ENCODE results near the gene ABCA10.

The ABCA10 gene

GRCh38 chr17:69159418-69159817 is 69.2 kb downstream of the ABCA10 start:
- H3K27me3 ChIP-seq (ENCODE audit: control insufficient read depth in 1 of 2, insufficient read depth in 2 of 2, low read length in 2 of 2), result no peaks in the 10 kb centered on the region

GRCh38 chr17:69154267-69154666 is 74.4 kb downstream of the ABCA10 start:
- Histone ChIP-seq H3K4me1 (ENCODE audit: control insufficient read depth, insufficient read depth, low read length) (no peaks in the 10 kb centered on the region), H3K36me3 (ENCODE audit: control insufficient read depth in 2 of 2, insufficient read depth in 2 of 2, low read length in 2 of 2) (peaks cover 0 to 7% of the 10 kb centered on the region in 2 donors), H3K4me3 (ENCODE audit: low read length in 2 of 2) (no peak overlapping the region), H3K9me3 (ENCODE audit: control insufficient read depth in 2 of 2, low read length in 2 of 2) (no peaks in the 10 kb centered on the region), H3K9ac (ENCODE audit: low read length in 2 of 2) (no peak overlapping the region), H3K27ac (ENCODE audit: low read length) (no peak overlapping the region), H3K27me3 (ENCODE audit: control insufficient read depth in 1 of 2, insufficient read depth in 2 of 2, low read length in 2 of 2) (no peaks in the 10 kb centered on the region)

More at GRCh38 chr17:69159418-69159817, 69.2 kb downstream of the ABCA10 start:
- no peak overlapping the region for H3K9ac ChIP-seq (ENCODE audit: low read length in 2 of 2)
- no peak overlapping the region for H3K4me3 ChIP-seq (ENCODE audit: low read length in 2 of 2)
- H3K27ac ChIP-seq (ENCODE audit: low read length), result no peak overlapping the region
- no peaks in the 10 kb centered on the region for H3K4me1 ChIP-seq (ENCODE audit: control insufficient read depth, insufficient read depth, low read length)
- peaks cover 0 to 3% of the 10 kb centered on the region in 2 donors for H3K36me3 ChIP-seq (ENCODE audit: control insufficient read depth in 2 of 2, insufficient read depth in 2 of 2, low read length in 2 of 2)
- no peaks in the 10 kb centered on the region for H3K9me3 ChIP-seq (ENCODE audit: control insufficient read depth in 2 of 2, low read length in 2 of 2)

DNA sequence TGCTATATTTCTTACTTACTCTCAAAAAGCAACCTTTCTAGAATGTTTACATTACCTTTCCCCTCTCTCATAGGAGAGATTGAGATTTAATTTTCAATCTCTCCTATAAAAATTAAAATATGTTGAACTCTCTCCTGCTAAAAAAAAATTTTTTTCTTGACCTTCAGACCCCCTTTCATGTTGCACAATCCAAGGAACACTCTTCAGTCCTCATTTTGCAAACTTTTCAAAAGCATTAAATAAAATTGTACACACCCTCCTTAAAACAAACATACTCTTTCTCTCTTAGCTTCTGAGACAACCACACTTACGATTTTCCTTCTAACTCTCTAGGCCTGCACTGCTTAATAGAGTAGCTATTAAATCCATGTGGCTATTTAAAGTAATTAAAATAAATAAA is 78.3 kb downstream of the ABCA10 start:
- no peak overlapping the region for H3K9ac ChIP-seq (ENCODE audit: low read length in 2 of 2)
- no peak overlapping the region for H3K4me3 ChIP-seq (ENCODE audit: low read length in 2 of 2)
- peaks cover 0 to 7% of the 10 kb centered on the region in 2 donors for H3K36me3 ChIP-seq (ENCODE audit: control insufficient read depth in 2 of 2, insufficient read depth in 2 of 2, low read length in 2 of 2)
- no peak overlapping the region for H3K27ac ChIP-seq (ENCODE audit: low read length)
- no peaks in the 10 kb centered on the region for H3K9me3 ChIP-seq (ENCODE audit: control insufficient read depth in 2 of 2, low read length in 2 of 2)
- H3K4me1 ChIP-seq (ENCODE audit: control insufficient read depth, insufficient read depth, low read length), result no peaks in the 10 kb centered on the region
- H3K27me3 ChIP-seq (ENCODE audit: control insufficient read depth in 1 of 2, insufficient read depth in 2 of 2, low read length in 2 of 2), result no peaks in the 10 kb centered on the region

GRCh38 chr17:69147460-69147859 is 81.2 kb downstream of the ABCA10 start:
- H3K9ac ChIP-seq (ENCODE audit: low read length in 2 of 2), result no peak overlapping the region
- no peak overlapping the region for H3K4me3 ChIP-seq (ENCODE audit: low read length in 2 of 2)
- no peak overlapping the region for H3K27ac ChIP-seq (ENCODE audit: low read length)
- H3K27me3 ChIP-seq (ENCODE audit: control insufficient read depth in 1 of 2, insufficient read depth in 2 of 2, low read length in 2 of 2), result no peaks in the 10 kb centered on the region
- no peaks in the 10 kb centered on the region for H3K4me1 ChIP-seq (ENCODE audit: control insufficient read depth, insufficient read depth, low read length)
- no peaks in the 10 kb centered on the region for H3K9me3 ChIP-seq (ENCODE audit: control insufficient read depth in 2 of 2, low read length in 2 of 2)
- no peaks in the 10 kb centered on the region for H3K36me3 ChIP-seq (ENCODE audit: control insufficient read depth in 2 of 2, insufficient read depth in 2 of 2, low read length in 2 of 2)

GRCh38 chr17:69144331-69145255 is 84.0 kb downstream of the ABCA10 start:
- H3K27ac ChIP-seq (ENCODE audit: low read length), result no peak overlapping the region
- H3K27me3 ChIP-seq (ENCODE audit: control insufficient read depth in 1 of 2, insufficient read depth in 2 of 2, low read length in 2 of 2), result no peaks in the 10 kb centered on the region
- no peak overlapping the region for H3K4me3 ChIP-seq (ENCODE audit: low read length in 2 of 2)
- no peak overlapping the region for H3K9ac ChIP-seq (ENCODE audit: low read length in 2 of 2)
- no peaks in the 10 kb centered on the region for H3K36me3 ChIP-seq (ENCODE audit: control insufficient read depth in 2 of 2, insufficient read depth in 2 of 2, low read length in 2 of 2)
- no peaks in the 10 kb centered on the region for H3K4me1 ChIP-seq (ENCODE audit: control insufficient read depth, insufficient read depth, low read length)
- H3K9me3 ChIP-seq (ENCODE audit: control insufficient read depth in 2 of 2, low read length in 2 of 2), result no peaks in the 10 kb centered on the region

GRCh38 chr17:69143683-69144231 is 84.9 kb downstream of the ABCA10 start:
- Histone ChIP-seq H3K4me3 (ENCODE audit: low read length in 2 of 2) (no peak overlapping the region), H3K9ac (ENCODE audit: low read length in 2 of 2) (no peak overlapping the region), H3K4me1 (ENCODE audit: control insufficient read depth, insufficient read depth, low read length) (no peaks in the 10 kb centered on the region), H3K27ac (ENCODE audit: low read length) (no peak overlapping the region), H3K27me3 (ENCODE audit: control insufficient read depth in 1 of 2, insufficient read depth in 2 of 2, low read length in 2 of 2) (no peaks in the 10 kb centered on the region), H3K9me3 (ENCODE audit: control insufficient read depth in 2 of 2, low read length in 2 of 2) (no peaks in the 10 kb centered on the region), H3K36me3 (ENCODE audit: control insufficient read depth in 2 of 2, insufficient read depth in 2 of 2, low read length in 2 of 2) (no peaks in the 10 kb centered on the region)

DNA sequence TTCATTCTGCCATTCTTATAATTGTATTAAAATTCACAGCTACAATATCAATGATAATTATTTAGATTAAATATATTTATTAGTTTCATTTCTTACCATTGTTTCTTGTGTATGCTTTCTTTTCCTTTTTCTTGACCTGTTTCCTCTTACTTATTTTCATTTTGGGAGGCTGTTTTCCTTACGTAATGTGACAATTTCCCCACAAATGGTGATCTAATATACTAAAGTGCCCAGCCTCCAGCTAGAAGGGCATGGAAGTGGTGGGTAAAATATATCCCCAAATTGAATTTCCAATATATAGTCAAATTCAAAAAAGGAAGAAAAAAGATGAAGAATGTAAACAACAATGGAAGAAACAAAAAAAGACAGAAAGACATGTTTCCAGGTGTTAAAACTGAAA is 85.5 kb downstream of the ABCA10 start:
- no peaks in the 10 kb centered on the region for H3K9me3 ChIP-seq (ENCODE audit: control insufficient read depth in 2 of 2, low read length in 2 of 2)
- H3K27me3 ChIP-seq (ENCODE audit: control insufficient read depth in 1 of 2, insufficient read depth in 2 of 2, low read length in 2 of 2), result no peaks in the 10 kb centered on the region
- H3K27ac ChIP-seq (ENCODE audit: low read length), result no peak overlapping the region
- no peak overlapping the region for H3K9ac ChIP-seq (ENCODE audit: low read length in 2 of 2)
- no peaks in the 10 kb centered on the region for H3K36me3 ChIP-seq (ENCODE audit: control insufficient read depth in 2 of 2, insufficient read depth in 2 of 2, low read length in 2 of 2)
- no peak overlapping the region for H3K4me3 ChIP-seq (ENCODE audit: low read length in 2 of 2)
- no peaks in the 10 kb centered on the region for H3K4me1 ChIP-seq (ENCODE audit: control insufficient read depth, insufficient read depth, low read length)

DNA sequence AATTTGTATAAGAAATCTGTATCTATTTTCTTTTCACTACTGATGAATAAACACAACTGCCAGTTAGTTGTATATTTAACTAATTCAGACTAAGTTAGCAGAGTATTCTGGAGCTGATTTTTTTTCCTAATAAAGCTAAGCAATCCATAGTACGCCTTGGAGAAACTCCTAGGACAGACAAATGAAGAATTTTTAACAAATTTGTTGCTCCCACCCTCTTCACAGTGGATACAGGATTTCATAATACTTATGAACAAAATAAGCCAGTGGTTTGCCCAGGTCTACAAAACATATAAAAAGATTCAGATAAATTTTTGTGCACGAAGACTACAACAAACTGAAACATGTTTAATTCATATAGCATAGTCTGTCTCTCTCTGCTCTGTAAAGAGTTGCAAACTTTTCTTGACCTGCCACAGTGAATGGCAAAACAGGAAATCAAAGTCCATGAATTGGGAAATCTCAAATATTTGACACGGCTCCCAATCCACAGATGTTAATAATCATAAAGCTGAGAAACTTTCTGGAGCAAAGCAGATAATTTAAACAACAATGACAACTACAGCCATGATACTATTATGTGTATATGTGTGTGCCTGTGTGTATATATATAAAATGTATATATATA is 86.3 kb downstream of the ABCA10 start:
- H3K9ac ChIP-seq (ENCODE audit: low read length in 2 of 2), result no peak overlapping the region
- H3K9me3 ChIP-seq (ENCODE audit: control insufficient read depth in 2 of 2, low read length in 2 of 2), result peaks cover 0 to 3% of the 10 kb centered on the region in 2 donors
- no peaks in the 10 kb centered on the region for H3K4me1 ChIP-seq (ENCODE audit: control insufficient read depth, insufficient read depth, low read length)
- peak overlapping the region; percentile 20 for H3K27ac ChIP-seq (ENCODE audit: low read length)
- peaks cover 0 to 4% of the 10 kb centered on the region in 2 donors for H3K36me3 ChIP-seq (ENCODE audit: control insufficient read depth in 2 of 2, insufficient read depth in 2 of 2, low read length in 2 of 2)
- no peaks in the 10 kb centered on the region for H3K27me3 ChIP-seq (ENCODE audit: control insufficient read depth in 1 of 2, insufficient read depth in 2 of 2, low read length in 2 of 2)
- H3K4me3 ChIP-seq (ENCODE audit: low read length in 2 of 2), result no peak overlapping the region

GRCh38 chr17:69141431-69142174 is 87.0 kb downstream of the ABCA10 start, which contains the start of gene ABCA6:
Gene ABCA6 (minus strand): TSS chr17:69141895. CDS start chr17:69140703, 1,192 bp downstream.
- peak within 1 kb of the TSS; percentile 20 for H3K27ac ChIP-seq (ENCODE audit: low read length)
- no peaks in the 10 kb centered on the region for H3K27me3 ChIP-seq (ENCODE audit: control insufficient read depth in 1 of 2, insufficient read depth in 2 of 2, low read length in 2 of 2)
- peaks cover 0 to 4% of the 10 kb centered on the region in 2 donors for H3K36me3 ChIP-seq (ENCODE audit: control insufficient read depth in 2 of 2, insufficient read depth in 2 of 2, low read length in 2 of 2)
- peaks cover 0 to 3% of the 10 kb centered on the region in 2 donors for H3K9me3 ChIP-seq (ENCODE audit: control insufficient read depth in 2 of 2, low read length in 2 of 2)
- H3K9ac ChIP-seq (ENCODE audit: low read length in 2 of 2), result peak within 1 kb of the TSS; percentile 6 to 45
- H3K4me1 ChIP-seq (ENCODE audit: control insufficient read depth, insufficient read depth, low read length), result no peaks in the 10 kb centered on the region
- H3K4me3 ChIP-seq (ENCODE audit: low read length in 2 of 2), result peak within 1 kb of the TSS; percentile 55 to 59

GRCh38 chr17:69134112-69134511 is 94.5 kb downstream of the ABCA10 start:
- Histone ChIP-seq H3K27me3 (ENCODE audit: control insufficient read depth in 1 of 2, insufficient read depth in 2 of 2, low read length in 2 of 2) (no peaks in the 10 kb centered on the region), H3K36me3 (ENCODE audit: control insufficient read depth in 2 of 2, insufficient read depth in 2 of 2, low read length in 2 of 2) (peaks cover 4 to 5% of the 10 kb centered on the region in 2 donors), H3K27ac (ENCODE audit: low read length) (no peak overlapping the region)

More at GRCh38 chr17:69134112-69134511, 94.5 kb downstream of the ABCA10 start:
- peaks cover 0 to 3% of the 10 kb centered on the region in 2 donors for H3K9me3 ChIP-seq (ENCODE audit: control insufficient read depth in 2 of 2, low read length in 2 of 2)
- H3K4me1 ChIP-seq (ENCODE audit: control insufficient read depth, insufficient read depth, low read length), result no peaks in the 10 kb centered on the region
- H3K9ac ChIP-seq (ENCODE audit: low read length in 2 of 2), result no peak overlapping the region
- no peak overlapping the region for H3K4me3 ChIP-seq (ENCODE audit: low read length in 2 of 2)

Data from stomach smooth muscle (tissue), 2 donors.